ENCODE measurements around the gene ATP11A. TPM values are rescaled to one million over a fixed set of nuclear protein-coding genes. Genes with fewer than 3 reads are reported as not detected.

ATP11A gene
- total RNA-seq, 1 experiment from 2014 or later, result 8.7 TPM

DNA sequence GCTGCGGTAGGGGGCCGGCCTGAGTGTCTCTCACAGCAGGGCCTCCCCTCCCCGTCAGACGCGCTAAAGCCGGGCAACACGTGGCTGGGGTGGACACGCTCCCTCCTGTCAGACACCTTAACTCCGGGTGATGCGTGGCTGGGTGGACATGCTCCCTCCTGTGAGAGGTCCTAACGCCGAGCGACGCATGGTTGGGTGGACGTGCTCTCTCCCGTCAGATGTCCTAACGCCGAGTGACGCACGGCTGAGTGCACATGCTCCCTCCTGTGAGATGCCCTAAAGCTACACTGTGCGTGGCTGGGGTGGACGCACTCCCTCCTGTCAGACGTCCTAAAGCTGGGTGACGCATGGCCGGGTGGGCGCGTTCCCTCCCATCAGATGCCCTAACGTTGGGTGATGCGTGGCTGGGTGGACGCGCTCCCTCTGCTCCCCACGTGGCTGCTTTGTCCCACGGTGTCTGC lies 153.1 kb downstream of the ATP11A start:
- Histone ChIP-seq H4K20me1 (ENCODE audit: low read length) (no peaks in the 10 kb centered on the region), H2AFZ (ENCODE audit: low read length) (no peak overlapping the region), H3K27me3 (ENCODE audit: low read length) (no peaks in the 10 kb centered on the region), H3K36me3 (ENCODE audit: low read depth, low read length) (peaks cover 6% of the 10 kb centered on the region; the same call in 1 of the 2 replicates), H3K9me3 (ENCODE audit: low read length) (peaks cover 6% of the 10 kb centered on the region; the same call in 1 of the 2 replicates), H3K9ac (ENCODE audit: low read length) (no peak overlapping the region), H3K4me2 (ENCODE audit: low read length) (no peak overlapping the region), H3K9me2 (replicated peaks; ENCODE audit: low read length) (no peaks in the 10 kb centered on the region), H3K27ac (ENCODE audit: low read length) (no peak overlapping the region), H3K79me2 (ENCODE audit: low read length) (no peaks in the 10 kb centered on the region), H3F3A (ENCODE audit: low read length, unreplicated experiment) (no peaks in the 10 kb centered on the region), H3K4me1 (ENCODE audit: insufficient read depth, low read length) (no peaks in the 10 kb centered on the region), H3K4me3 (ENCODE audit: low read length) (no peak overlapping the region)
- intact Hi-C loops (cut with micrococcal nuclease), result no loop called here
- no TSS peak for BruUV-seq (replicated peaks)
- POLR2A ChIA-PET (ENCODE audit: unreplicated experiment), result no interaction called here
- TF ChIP-seq EZH2 (IDR thresholded peaks at IDR 0.05; ENCODE audit: low read length, unreplicated experiment), result no peak
- no peak for TF ChIP-seq EZH2phosphoT487 (IDR thresholded peaks at IDR 0.05; ENCODE audit: borderline replicate concordance, low read length)
- TF ChIP-seq, protein P1, sequence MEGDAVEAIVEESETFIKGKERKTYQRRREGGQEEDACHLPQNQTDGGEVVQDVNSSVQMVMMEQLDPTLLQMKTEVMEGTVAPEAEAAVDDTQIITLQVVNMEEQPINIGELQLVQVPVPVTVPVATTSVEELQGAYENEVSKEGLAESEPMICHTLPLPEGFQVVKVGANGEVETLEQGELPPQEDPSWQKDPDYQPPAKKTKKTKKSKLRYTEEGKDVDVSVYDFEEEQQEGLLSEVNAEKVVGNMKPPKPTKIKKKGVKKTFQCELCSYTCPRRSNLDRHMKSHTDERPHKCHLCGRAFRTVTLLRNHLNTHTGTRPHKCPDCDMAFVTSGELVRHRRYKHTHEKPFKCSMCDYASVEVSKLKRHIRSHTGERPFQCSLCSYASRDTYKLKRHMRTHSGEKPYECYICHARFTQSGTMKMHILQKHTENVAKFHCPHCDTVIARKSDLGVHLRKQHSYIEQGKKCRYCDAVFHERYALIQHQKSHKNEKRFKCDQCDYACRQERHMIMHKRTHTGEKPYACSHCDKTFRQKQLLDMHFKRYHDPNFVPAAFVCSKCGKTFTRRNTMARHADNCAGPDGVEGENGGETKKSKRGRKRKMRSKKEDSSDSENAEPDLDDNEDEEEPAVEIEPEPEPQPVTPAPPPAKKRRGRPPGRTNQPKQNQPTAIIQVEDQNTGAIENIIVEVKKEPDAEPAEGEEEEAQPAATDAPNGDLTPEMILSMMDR (conservative IDR thresholded peaks at IDR 0.05; ENCODE audit: low read depth, low read length), result no peak
- DNase-seq (no peak), ATAC-seq (no peak)
- CTCF ChIA-PET, result no interaction called here

DNA sequence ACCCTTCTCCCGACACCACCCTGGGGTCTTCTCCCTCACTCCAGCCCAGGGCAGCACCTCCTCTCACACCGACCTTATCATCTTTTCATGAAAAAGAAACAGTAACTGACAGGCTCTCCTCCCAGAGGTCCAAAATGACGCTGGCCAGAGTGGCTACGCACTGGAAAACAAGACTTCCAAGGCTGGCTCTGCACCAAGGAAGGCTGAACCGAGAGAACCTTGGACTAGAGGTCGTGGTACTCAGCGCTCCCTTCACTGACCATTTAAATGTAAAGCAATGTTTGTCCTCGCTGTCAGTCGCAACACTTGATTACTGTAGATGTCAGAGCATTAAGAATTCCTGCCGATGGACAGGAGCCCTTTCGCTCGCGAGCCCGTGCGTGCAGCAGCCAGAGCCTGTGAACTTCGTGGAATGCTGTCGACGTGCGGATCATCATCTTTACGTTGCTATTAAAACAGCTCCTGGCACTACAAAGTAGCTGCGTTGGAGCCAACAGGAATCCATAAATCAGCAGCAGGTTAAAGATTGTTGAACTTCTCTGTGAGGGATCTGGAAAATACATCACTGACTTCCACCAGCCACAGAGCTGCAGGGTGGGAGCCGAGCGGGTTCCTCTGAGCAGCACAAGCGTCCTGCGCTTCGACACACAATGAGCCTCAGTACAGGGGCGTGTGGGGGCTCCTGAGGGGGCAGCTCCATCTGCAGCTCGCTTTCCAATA lies 153.7 kb downstream of the ATP11A start:
- H4K20me1 ChIP-seq (ENCODE audit: low read length), result no peaks in the 10 kb centered on the region
- H2AFZ ChIP-seq (ENCODE audit: low read length), result no peak overlapping the region
- H3K36me3 ChIP-seq (ENCODE audit: low read depth, low read length), result peaks cover 10% of the 10 kb centered on the region; the same call in 1 of the 2 replicates
- H3K79me2 ChIP-seq (ENCODE audit: low read length), result no peaks in the 10 kb centered on the region
- ATAC-seq (no peak), DNase-seq (no peak)
- H3K27me3 ChIP-seq (ENCODE audit: low read length), result no peaks in the 10 kb centered on the region
- no peak overlapping the region for H3K27ac ChIP-seq (ENCODE audit: low read length)
- no peak overlapping the region for H3K4me2 ChIP-seq (ENCODE audit: low read length)
- H3K9me3 ChIP-seq (ENCODE audit: low read length), result peaks cover 6% of the 10 kb centered on the region; the same call in 1 of the 2 replicates
- no peaks in the 10 kb centered on the region for H3F3A ChIP-seq (ENCODE audit: low read length, unreplicated experiment)
- H3K9ac ChIP-seq (ENCODE audit: low read length), result no peak overlapping the region
- no peaks in the 10 kb centered on the region for H3K9me2 ChIP-seq (replicated peaks; ENCODE audit: low read length)
- ChIA-PET CTCF (no interaction called here), POLR2A (ENCODE audit: unreplicated experiment) (no interaction called here)
- TF ChIP-seq EZH2 (IDR thresholded peaks at IDR 0.05; ENCODE audit: low read length, unreplicated experiment), result no peak
- no peak for TF ChIP-seq EZH2phosphoT487 (IDR thresholded peaks at IDR 0.05; ENCODE audit: borderline replicate concordance, low read length)
- TF ChIP-seq, protein P1 (conservative IDR thresholded peaks at IDR 0.05; ENCODE audit: low read depth, low read length), result no peak
- intact Hi-C loops (cut with micrococcal nuclease), result no loop called here
- no peaks in the 10 kb centered on the region for H3K4me1 ChIP-seq (ENCODE audit: insufficient read depth, low read length)
- no peak overlapping the region for H3K4me3 ChIP-seq (ENCODE audit: low read length)
- no TSS peak for BruUV-seq (replicated peaks)

DNA sequence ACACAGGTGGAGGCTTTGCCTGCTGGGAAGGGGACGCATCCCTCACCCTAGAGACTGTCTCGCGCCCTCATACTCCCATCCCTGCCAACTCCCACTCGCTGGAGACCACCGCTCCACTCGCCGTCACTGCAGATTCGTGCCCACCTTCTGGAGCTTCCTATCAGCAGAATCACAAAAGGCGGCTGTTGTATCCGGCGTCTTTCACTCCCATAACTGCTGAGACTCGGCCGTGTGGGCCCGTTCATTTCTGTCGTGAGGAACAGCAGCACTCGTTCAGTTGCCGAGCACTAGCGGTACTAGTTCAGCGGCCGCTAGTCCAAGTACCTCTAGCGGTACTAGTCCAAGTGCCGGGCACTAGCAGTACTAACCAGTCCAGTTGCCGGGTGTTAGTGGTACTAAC lies 154.6 kb downstream of the ATP11A start:
- no peak for DNase-seq
- no peak overlapping the region for H3K4me2 ChIP-seq (ENCODE audit: low read length)
- H3F3A ChIP-seq (ENCODE audit: low read length, unreplicated experiment), result no peaks in the 10 kb centered on the region
- intact Hi-C loops (cut with micrococcal nuclease), result no loop called here
- peaks cover 6% of the 10 kb centered on the region; the same call in 1 of the 2 replicates for H3K9me3 ChIP-seq (ENCODE audit: low read length)
- ChIA-PET POLR2A (ENCODE audit: unreplicated experiment) (no interaction called here), CTCF (no interaction called here)
- no peaks in the 10 kb centered on the region for H4K20me1 ChIP-seq (ENCODE audit: low read length)
- no peaks in the 10 kb centered on the region for H3K27me3 ChIP-seq (ENCODE audit: low read length)
- H3K4me3 ChIP-seq (ENCODE audit: low read length), result no peak overlapping the region
- H2AFZ ChIP-seq (ENCODE audit: low read length), result no peak overlapping the region
- H3K27ac ChIP-seq (ENCODE audit: low read length), result no peak overlapping the region
- ATAC-seq, result no peak
- no peaks in the 10 kb centered on the region for H3K4me1 ChIP-seq (ENCODE audit: insufficient read depth, low read length)
- no peak overlapping the region for H3K9ac ChIP-seq (ENCODE audit: low read length)
- BruUV-seq (replicated peaks), result no TSS peak
- no peaks in the 10 kb centered on the region for H3K9me2 ChIP-seq (replicated peaks; ENCODE audit: low read length)
- peaks cover 10% of the 10 kb centered on the region; the same call in 1 of the 2 replicates for H3K36me3 ChIP-seq (ENCODE audit: low read depth, low read length)
- H3K79me2 ChIP-seq (ENCODE audit: low read length), result no peaks in the 10 kb centered on the region
- TF ChIP-seq EZH2 (IDR thresholded peaks at IDR 0.05; ENCODE audit: low read length, unreplicated experiment), result no peak
- TF ChIP-seq, protein P1 (conservative IDR thresholded peaks at IDR 0.05; ENCODE audit: low read depth, low read length), result no peak
- no peak for TF ChIP-seq EZH2phosphoT487 (IDR thresholded peaks at IDR 0.05; ENCODE audit: borderline replicate concordance, low read length)
